WTC11 (cell line): Measurements from ENCODE around the gene ERP44. TPM values are rescaled to one million over a fixed set of nuclear protein-coding genes. Genes with fewer than 3 reads are reported as not detected.

Source experiments
- ATAC-seq: fragments of 200-7000 bp; cut with Tn5 transposase; 2 replicates; pipeline ENCODE4 v1.10.0; 2021; ENCODE audit warnings: mild to moderate bottlenecking, moderate library complexity
- CTCF ChIA-PET: fragments of 300-600 bp; sonication (Branson Sonifier 250); formaldehyde crosslinking; loops from one replicate; lab custom pipeline; 2021; ENCODE audit warnings: antibody characterized with exemption; lab: Charles Lee
- POLR2A ChIA-PET: fragments of 350-600 bp; sonication (Branson Sonifier 250); formaldehyde crosslinking; loops from one replicate; lab custom pipeline; 2021; ENCODE audit warnings: antibody characterized with exemption; lab: Charles Lee
- DNase-seq: peaks from one replicate; pipeline ENCODE4 v3.0.0; 2021; ENCODE audit warnings: low spot score
- H3K27ac Mint-ChIP-seq: 2 replicates; pipeline ENCODE4 v1.8.0; 2021; ENCODE audit warnings: mixed read lengths
- H3K27me3 Mint-ChIP-seq: 2 replicates; pipeline ENCODE4 v1.8.0; 2021; ENCODE audit warnings: low read depth, mild to moderate bottlenecking, moderate library complexity, mixed read lengths
- H3K36me3 Mint-ChIP-seq: 2 replicates; pipeline ENCODE4 v1.8.0; 2021; ENCODE audit warnings: mixed read lengths
- H3K4me1 Mint-ChIP-seq: 2 replicates; pipeline ENCODE4 v1.8.0; 2022; ENCODE audit warnings: mixed read lengths
- H3K4me3 Mint-ChIP-seq: 2 replicates; pipeline ENCODE4 v1.8.0; 2021; ENCODE audit warnings: mild to moderate bottlenecking, moderate library complexity, mixed read lengths
- H3K9me3 Mint-ChIP-seq: 2 replicates; pipeline ENCODE4 v1.8.0; 2021; ENCODE audit warnings: mixed read lengths
- ETV6 ChIP-seq: sonication (generic); formaldehyde crosslinking; IDR thresholded peaks from 2 replicates; pipeline ENCODE4 v1.8.1; 2022; ENCODE audit warnings: mild to moderate bottlenecking, missing genetic modification reagents
- HMGA2 ChIP-seq: fragments of 250-450 bp; sonication (Bioruptor Pico); IDR thresholded peaks from 2 replicates; pipeline ENCODE4 v1.4.0; 2021; ENCODE audit warnings: mild to moderate bottlenecking, moderate library complexity
- MYBL2 ChIP-seq: sonication (generic); formaldehyde crosslinking; IDR thresholded peaks from 2 replicates; pipeline ENCODE4 v1.8.1; 2023; ENCODE audit warnings: mild to moderate bottlenecking, moderate library complexity, missing genetic modification reagents
- TCF7 ChIP-seq: sonication (generic); formaldehyde crosslinking; IDR thresholded peaks from 2 replicates; pipeline ENCODE4 v1.8.0; 2022; ENCODE audit warnings: mild to moderate bottlenecking, low read depth, missing genetic modification reagents, moderate library complexity
- TP53 ChIP-seq: sonication (generic); formaldehyde crosslinking; IDR thresholded peaks from 2 replicates; pipeline ENCODE4 v1.8.1; 2023; ENCODE audit warnings: mild to moderate bottlenecking, missing genetic modification reagents
- ZNF232 ChIP-seq: sonication (generic); formaldehyde crosslinking; IDR thresholded peaks from 2 replicates; pipeline ENCODE4 v1.8.0; 2022; ENCODE audit warnings: mild to moderate bottlenecking, missing genetic modification reagents
- ZNF317 ChIP-seq: sonication (generic); formaldehyde crosslinking; IDR thresholded peaks from 2 replicates; pipeline ENCODE4 v1.8.1; 2023; ENCODE audit warnings: low read depth, mild to moderate bottlenecking, moderate library complexity, missing genetic modification reagents, borderline replicate concordance
- ZNF671 ChIP-seq: fragments of 250-450 bp; sonication (Bioruptor Pico); IDR thresholded peaks from 2 replicates; pipeline ENCODE4 v1.8.0; 2021; ENCODE audit warnings: mild to moderate bottlenecking
- total RNA-seq: library from RNA; stranded (reverse); gene quantifications from 3 replicates; pipeline ENCODE4 v1.2.3, GENCODE V29; 2021
- TF ChIP-seq, protein P1 (sequence below): sonication (generic); formaldehyde crosslinking; IDR thresholded peaks from 2 replicates; pipeline ENCODE4 v1.8.0; 2023; ENCODE audit warnings: missing genetic modification reagents
- TF ChIP-seq, protein P2 (sequence below): sonication (generic); formaldehyde crosslinking; IDR thresholded peaks from 2 replicates; pipeline ENCODE4 v1.8.1; 2023; ENCODE audit warnings: mild to moderate bottlenecking, missing genetic modification reagents, borderline replicate concordance
- TF ChIP-seq, protein P3 (sequence below): sonication (generic); formaldehyde crosslinking; IDR thresholded peaks from 2 replicates; pipeline ENCODE4 v1.8.1; 2022; ENCODE audit warnings: missing genetic modification reagents, borderline replicate concordance
- TF ChIP-seq, protein P4 (sequence below): sonication (generic); formaldehyde crosslinking; IDR thresholded peaks from 2 replicates; pipeline ENCODE4 v1.8.0; 2022; ENCODE audit warnings: missing genetic modification reagents
- TF ChIP-seq, protein P5 (sequence below): sonication (generic); formaldehyde crosslinking; IDR thresholded peaks from 2 replicates; pipeline ENCODE4 v1.8.0; 2022; ENCODE audit warnings: mild to moderate bottlenecking, missing genetic modification reagents
- TF ChIP-seq, protein P6 (sequence below): sonication (generic); formaldehyde crosslinking; IDR thresholded peaks from 2 replicates; pipeline ENCODE4 v1.8.1; 2023; ENCODE audit warnings: mild to moderate bottlenecking, moderate library complexity, missing genetic modification reagents
- TF ChIP-seq, protein P7 (sequence below): sonication (generic); formaldehyde crosslinking; IDR thresholded peaks from 2 replicates; pipeline ENCODE4 v1.8.1; 2023; ENCODE audit warnings: mild to moderate bottlenecking, missing genetic modification reagents

ERP44 gene
- total RNA-seq, 1 experiment from 2014 or later, result 13.7 TPM

DNA sequence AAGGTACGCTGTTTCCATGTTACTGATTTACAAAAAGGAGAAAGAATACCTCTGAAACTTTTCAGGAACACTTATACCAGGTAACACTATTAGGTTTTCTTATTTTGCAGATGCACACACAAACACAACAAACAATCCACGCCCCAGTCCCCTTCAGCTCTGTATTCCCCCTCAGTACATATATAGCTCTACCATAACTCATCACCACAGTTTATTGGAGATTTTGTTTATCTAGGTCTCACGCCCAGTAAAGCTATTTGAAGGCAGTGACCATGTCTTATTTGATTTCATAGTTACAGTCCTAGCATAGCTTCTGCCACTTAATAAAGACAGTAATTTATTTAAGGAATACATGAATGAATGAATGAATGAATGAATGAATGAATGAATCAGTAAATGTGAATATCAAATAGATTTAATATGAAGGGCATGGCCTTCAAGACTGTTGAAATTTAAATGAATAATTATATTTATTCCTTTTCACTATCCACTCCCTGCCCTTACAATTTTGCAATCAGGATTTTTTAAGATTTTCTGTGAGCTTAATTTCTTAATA is 33.2 kb upstream of the ERP44 start:
- Mint-ChIP-seq H3K36me3 (peaks cover 13% of the 10 kb centered on the region), H3K9me3 (no peaks in the 10 kb centered on the region), H3K27me3 (no peaks in the 10 kb centered on the region), H3K27ac (no peak overlapping the region), H3K4me1 (peaks cover 2% of the 10 kb centered on the region; the same call in 1 of the 2 replicates), H3K4me3 (no peak overlapping the region)
- ATAC-seq (no peak), DNase-seq (no peak)
- TF ChIP-seq, protein P1, sequence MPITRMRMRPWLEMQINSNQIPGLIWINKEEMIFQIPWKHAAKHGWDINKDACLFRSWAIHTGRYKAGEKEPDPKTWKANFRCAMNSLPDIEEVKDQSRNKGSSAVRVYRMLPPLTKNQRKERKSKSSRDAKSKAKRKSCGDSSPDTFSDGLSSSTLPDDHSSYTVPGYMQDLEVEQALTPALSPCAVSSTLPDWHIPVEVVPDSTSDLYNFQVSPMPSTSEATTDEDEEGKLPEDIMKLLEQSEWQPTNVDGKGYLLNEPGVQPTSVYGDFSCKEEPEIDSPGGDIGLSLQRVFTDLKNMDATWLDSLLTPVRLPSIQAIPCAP (CRISPR knock-in tag), result no peak
- no peak for TF ChIP-seq ZNF671 (CRISPR knock-in tag)
- TF ChIP-seq, protein P2, sequence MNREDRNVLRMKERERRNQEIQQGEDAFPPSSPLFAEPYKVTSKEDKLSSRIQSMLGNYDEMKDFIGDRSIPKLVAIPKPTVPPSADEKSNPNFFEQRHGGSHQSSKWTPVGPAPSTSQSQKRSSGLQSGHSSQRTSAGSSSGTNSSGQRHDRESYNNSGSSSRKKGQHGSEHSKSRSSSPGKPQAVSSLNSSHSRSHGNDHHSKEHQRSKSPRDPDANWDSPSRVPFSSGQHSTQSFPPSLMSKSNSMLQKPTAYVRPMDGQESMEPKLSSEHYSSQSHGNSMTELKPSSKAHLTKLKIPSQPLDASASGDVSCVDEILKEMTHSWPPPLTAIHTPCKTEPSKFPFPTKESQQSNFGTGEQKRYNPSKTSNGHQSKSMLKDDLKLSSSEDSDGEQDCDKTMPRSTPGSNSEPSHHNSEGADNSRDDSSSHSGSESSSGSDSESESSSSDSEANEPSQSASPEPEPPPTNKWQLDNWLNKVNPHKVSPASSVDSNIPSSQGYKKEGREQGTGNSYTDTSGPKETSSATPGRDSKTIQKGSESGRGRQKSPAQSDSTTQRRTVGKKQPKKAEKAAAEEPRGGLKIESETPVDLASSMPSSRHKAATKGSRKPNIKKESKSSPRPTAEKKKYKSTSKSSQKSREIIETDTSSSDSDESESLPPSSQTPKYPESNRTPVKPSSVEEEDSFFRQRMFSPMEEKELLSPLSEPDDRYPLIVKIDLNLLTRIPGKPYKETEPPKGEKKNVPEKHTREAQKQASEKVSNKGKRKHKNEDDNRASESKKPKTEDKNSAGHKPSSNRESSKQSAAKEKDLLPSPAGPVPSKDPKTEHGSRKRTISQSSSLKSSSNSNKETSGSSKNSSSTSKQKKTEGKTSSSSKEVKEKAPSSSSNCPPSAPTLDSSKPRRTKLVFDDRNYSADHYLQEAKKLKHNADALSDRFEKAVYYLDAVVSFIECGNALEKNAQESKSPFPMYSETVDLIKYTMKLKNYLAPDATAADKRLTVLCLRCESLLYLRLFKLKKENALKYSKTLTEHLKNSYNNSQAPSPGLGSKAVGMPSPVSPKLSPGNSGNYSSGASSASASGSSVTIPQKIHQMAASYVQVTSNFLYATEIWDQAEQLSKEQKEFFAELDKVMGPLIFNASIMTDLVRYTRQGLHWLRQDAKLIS, result no peak
- TF ChIP-seq TCF7 (CRISPR knock-in tag), result no peak
- TF ChIP-seq, protein P3, sequence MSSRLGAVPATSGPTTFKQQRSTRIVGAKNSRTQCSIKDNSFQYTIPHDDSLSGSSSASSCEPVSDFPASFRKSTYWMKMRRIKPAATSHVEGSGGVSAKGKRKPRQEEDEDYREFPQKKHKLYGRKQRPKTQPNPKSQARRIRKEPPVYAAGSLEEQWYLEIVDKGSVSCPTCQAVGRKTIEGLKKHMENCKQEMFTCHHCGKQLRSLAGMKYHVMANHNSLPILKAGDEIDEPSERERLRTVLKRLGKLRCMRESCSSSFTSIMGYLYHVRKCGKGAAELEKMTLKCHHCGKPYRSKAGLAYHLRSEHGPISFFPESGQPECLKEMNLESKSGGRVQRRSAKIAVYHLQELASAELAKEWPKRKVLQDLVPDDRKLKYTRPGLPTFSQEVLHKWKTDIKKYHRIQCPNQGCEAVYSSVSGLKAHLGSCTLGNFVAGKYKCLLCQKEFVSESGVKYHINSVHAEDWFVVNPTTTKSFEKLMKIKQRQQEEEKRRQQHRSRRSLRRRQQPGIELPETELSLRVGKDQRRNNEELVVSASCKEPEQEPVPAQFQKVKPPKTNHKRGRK (CRISPR knock-in tag), result no peak
- no peak for TF ChIP-seq ETV6
- no peak for TF ChIP-seq MYBL2 (CRISPR knock-in tag)
- TF ChIP-seq ZNF232 (CRISPR knock-in tag), result no peak
- TF ChIP-seq ZNF317 (CRISPR knock-in tag), result no peak
- TF ChIP-seq, protein P4, sequence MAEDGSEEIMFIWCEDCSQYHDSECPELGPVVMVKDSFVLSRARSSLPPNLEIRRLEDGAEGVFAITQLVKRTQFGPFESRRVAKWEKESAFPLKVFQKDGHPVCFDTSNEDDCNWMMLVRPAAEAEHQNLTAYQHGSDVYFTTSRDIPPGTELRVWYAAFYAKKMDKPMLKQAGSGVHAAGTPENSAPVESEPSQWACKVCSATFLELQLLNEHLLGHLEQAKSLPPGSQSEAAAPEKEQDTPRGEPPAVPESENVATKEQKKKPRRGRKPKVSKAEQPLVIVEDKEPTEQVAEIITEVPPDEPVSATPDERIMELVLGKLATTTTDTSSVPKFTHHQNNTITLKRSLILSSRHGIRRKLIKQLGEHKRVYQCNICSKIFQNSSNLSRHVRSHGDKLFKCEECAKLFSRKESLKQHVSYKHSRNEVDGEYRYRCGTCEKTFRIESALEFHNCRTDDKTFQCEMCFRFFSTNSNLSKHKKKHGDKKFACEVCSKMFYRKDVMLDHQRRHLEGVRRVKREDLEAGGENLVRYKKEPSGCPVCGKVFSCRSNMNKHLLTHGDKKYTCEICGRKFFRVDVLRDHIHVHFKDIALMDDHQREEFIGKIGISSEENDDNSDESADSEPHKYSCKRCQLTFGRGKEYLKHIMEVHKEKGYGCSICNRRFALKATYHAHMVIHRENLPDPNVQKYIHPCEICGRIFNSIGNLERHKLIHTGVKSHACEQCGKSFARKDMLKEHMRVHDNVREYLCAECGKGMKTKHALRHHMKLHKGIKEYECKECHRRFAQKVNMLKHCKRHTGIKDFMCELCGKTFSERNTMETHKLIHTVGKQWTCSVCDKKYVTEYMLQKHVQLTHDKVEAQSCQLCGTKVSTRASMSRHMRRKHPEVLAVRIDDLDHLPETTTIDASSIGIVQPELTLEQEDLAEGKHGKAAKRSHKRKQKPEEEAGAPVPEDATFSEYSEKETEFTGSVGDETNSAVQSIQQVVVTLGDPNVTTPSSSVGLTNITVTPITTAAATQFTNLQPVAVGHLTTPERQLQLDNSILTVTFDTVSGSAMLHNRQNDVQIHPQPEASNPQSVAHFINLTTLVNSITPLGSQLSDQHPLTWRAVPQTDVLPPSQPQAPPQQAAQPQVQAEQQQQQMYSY, result no peak
- TF ChIP-seq, protein P5, sequence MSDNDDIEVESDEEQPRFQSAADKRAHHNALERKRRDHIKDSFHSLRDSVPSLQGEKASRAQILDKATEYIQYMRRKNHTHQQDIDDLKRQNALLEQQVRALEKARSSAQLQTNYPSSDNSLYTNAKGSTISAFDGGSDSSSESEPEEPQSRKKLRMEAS, result no peak
- TF ChIP-seq, protein P6, sequence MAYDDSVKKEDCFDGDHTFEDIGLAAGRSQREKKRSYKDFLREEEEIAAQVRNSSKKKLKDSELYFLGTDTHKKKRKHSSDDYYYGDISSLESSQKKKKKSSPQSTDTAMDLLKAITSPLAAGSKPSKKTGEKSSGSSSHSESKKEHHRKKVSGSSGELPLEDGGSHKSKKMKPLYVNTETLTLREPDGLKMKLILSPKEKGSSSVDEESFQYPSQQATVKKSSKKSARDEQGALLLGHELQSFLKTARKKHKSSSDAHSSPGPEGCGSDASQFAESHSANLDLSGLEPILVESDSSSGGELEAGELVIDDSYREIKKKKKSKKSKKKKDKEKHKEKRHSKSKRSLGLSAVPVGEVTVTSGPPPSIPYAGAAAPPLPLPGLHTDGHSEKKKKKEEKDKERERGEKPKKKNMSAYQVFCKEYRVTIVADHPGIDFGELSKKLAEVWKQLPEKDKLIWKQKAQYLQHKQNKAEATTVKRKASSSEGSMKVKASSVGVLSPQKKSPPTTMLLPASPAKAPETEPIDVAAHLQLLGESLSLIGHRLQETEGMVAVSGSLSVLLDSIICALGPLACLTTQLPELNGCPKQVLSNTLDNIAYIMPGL (CRISPR knock-in tag), result no peak
- no peak for TF ChIP-seq HMGA2 (CRISPR knock-in tag)
- TF ChIP-seq, protein P7, sequence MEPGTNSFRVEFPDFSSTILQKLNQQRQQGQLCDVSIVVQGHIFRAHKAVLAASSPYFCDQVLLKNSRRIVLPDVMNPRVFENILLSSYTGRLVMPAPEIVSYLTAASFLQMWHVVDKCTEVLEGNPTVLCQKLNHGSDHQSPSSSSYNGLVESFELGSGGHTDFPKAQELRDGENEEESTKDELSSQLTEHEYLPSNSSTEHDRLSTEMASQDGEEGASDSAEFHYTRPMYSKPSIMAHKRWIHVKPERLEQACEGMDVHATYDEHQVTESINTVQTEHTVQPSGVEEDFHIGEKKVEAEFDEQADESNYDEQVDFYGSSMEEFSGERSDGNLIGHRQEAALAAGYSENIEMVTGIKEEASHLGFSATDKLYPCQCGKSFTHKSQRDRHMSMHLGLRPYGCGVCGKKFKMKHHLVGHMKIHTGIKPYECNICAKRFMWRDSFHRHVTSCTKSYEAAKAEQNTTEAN (CRISPR knock-in tag), result no peak
- no peak for TF ChIP-seq TP53 (CRISPR knock-in tag)
- ChIA-PET CTCF (interaction anchor here (0.6 kb wide), 1 partner anchor 9 kb away, joined by 3 read pairs; no protein-coding TSS in a partner anchor), POLR2A (no interaction called here)
